HepG2 (cell line): ENCODE results near the gene PRSS50.

Experiments used
- CEBPB ChIP-seq: IDR thresholded peaks from 2 replicates; pipeline ENCODE4 v1.6.1; 2011; ENCODE audit warnings: low read depth, low read length, improper control_type of control experiment, borderline replicate concordance
- CHD4 ChIP-seq: fragments of 200-600 bp; sonication (generic); IDR thresholded peaks from 2 replicates; pipeline ENCODE4 v1.7.0; 2017; ENCODE audit warnings: mild to moderate bottlenecking, low read length, borderline replicate concordance
- ELF4 ChIP-seq: sonication (generic); formaldehyde crosslinking; IDR thresholded peaks from 2 replicates; pipeline ENCODE4 v1.5.0; 2020; ENCODE audit warnings: missing genetic modification reagents, mild to moderate bottlenecking, moderate library complexity, borderline replicate concordance
- EP300 ChIP-seq, 3 experiments: sonication (generic) in 1 of 3; formaldehyde crosslinking in 1 of 3; IDR thresholded peaks; 2 replicates each; pipeline versions ENCODE4 v1.5.1 to v1.6.1; 2011 to 2020; ENCODE audit warnings: low read depth in 2 of 3, low read length in 2 of 3, borderline replicate concordance in 1 of 3, improper control_type of control experiment in 1 of 3, mild to moderate bottlenecking in 1 of 3, missing genetic modification reagents in 1 of 3, moderate library complexity in 1 of 3
- NCOR1 ChIP-seq: fragments of 200-600 bp; sonication (generic); IDR thresholded peaks from 2 replicates; pipeline ENCODE4 v1.7.0; 2017; ENCODE audit warnings: antibody characterized with exemption, low read length, borderline replicate concordance
- POLR2AphosphoS5 ChIP-seq: IDR thresholded peaks from 2 replicates; pipeline ENCODE4 v1.6.1; 2012; ENCODE audit warnings: low read depth, low read length
- ZNF230 ChIP-seq: sonication (generic); formaldehyde crosslinking; IDR thresholded peaks from 2 replicates; pipeline ENCODE4 v1.4.0; 2020; ENCODE audit warnings: mild to moderate bottlenecking, missing genetic modification reagents
- ZNF746 ChIP-seq: sonication (generic); formaldehyde crosslinking; IDR thresholded peaks from 2 replicates; pipeline ENCODE4 v1.8.0; 2022; ENCODE audit warnings: mild to moderate bottlenecking, missing genetic modification reagents
- ZNF747 ChIP-seq: sonication (generic); formaldehyde crosslinking; IDR thresholded peaks from 2 replicates; pipeline ENCODE4 v1.8.1; 2023; ENCODE audit warnings: missing genetic modification reagents, mild to moderate bottlenecking, borderline replicate concordance
- ZNF770 ChIP-seq: sonication (generic); formaldehyde crosslinking; IDR thresholded peaks from 2 replicates; pipeline ENCODE4 v1.5.0; 2020; ENCODE audit warnings: mild to moderate bottlenecking, missing genetic modification reagents
- ZNF776 ChIP-seq: sonication (generic); formaldehyde crosslinking; IDR thresholded peaks from 2 replicates; pipeline ENCODE4 v1.4.0; 2020; ENCODE audit warnings: mild to moderate bottlenecking, missing genetic modification reagents
- TF ChIP-seq, protein P1 (sequence below): sonication (generic); formaldehyde crosslinking; IDR thresholded peaks from 2 replicates; pipeline ENCODE4 v1.4.0; 2020; ENCODE audit warnings: missing genetic modification reagents

GRCh38 chr3:46756642-46757041, 39.0 kb upstream of the PRSS50 start:
- TF ChIP-seq ZNF770 (CRISPR knock-in tag) (peak; percentile 59; the same call in 1 of the 2 replicates), CEBPB (no peak), ELF4 (CRISPR knock-in tag) (no peak), CHD4 (no peak), ZNF747 (no peak), EP300 (IDR thresholded peaks at IDR 0.05; ENCODE audit: low read depth in 2 of 2, low read length in 2 of 2) (no peak), EP300 (CRISPR knock-in tag; IDR thresholded peaks at IDR 0.05; ENCODE audit: borderline replicate concordance) (no peak), NCOR1 (no peak), ZNF746 (CRISPR knock-in tag) (no peak), ZNF230 (no peak), ZNF776 (no peak), POLR2AphosphoS5 (no peak)
- TF ChIP-seq, protein P1, sequence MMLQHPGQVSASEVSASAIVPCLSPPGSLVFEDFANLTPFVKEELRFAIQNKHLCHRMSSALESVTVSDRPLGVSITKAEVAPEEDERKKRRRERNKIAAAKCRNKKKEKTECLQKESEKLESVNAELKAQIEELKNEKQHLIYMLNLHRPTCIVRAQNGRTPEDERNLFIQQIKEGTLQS (CRISPR knock-in tag) = no peak
